ENCODE measurements around the gene PMPCA.

GRCh38 chr9:136371533-136371880 is 39.0 kb upstream of the PMPCA start:
- no peak for TF ChIP-seq HDGF (IDR thresholded peaks at IDR 0.05; ENCODE audit: borderline replicate concordance)
- no peak for TF ChIP-seq LEF1 (IDR thresholded peaks at IDR 0.05; ENCODE audit: borderline replicate concordance)
- TF ChIP-seq CTBP1 (IDR thresholded peaks at IDR 0.05; ENCODE audit: borderline replicate concordance): no peak
- no peak for TF ChIP-seq FOXM1 (IDR thresholded peaks at IDR 0.05; ENCODE audit: borderline replicate concordance)
- no peak for TF ChIP-seq FOXK2 (IDR thresholded peaks at IDR 0.05)
- TF ChIP-seq FOXA1 (IDR thresholded peaks at IDR 0.05): no peak
- TF ChIP-seq NFRKB (IDR thresholded peaks at IDR 0.05): no peak
- TF ChIP-seq SP1 (IDR thresholded peaks at IDR 0.05): no peak
- no peak for TF ChIP-seq SUZ12 (IDR thresholded peaks at IDR 0.05)
- TF ChIP-seq ELF4 (IDR thresholded peaks at IDR 0.05): no peak
- TF ChIP-seq, protein P1, sequence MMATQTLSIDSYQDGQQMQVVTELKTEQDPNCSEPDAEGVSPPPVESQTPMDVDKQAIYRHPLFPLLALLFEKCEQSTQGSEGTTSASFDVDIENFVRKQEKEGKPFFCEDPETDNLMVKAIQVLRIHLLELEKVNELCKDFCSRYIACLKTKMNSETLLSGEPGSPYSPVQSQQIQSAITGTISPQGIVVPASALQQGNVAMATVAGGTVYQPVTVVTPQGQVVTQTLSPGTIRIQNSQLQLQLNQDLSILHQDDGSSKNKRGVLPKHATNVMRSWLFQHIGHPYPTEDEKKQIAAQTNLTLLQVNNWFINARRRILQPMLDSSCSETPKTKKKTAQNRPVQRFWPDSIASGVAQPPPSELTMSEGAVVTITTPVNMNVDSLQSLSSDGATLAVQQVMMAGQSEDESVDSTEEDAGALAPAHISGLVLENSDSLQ (IDR thresholded peaks at IDR 0.05): no peak
- TF ChIP-seq BHLHE40 (IDR thresholded peaks at IDR 0.05; ENCODE audit: borderline replicate concordance): no peak

Measured in HEK293T (cell line).